DND-41 (cell line): ENCODE results near the gene GADD45GIP1.

ENCODE experiments used
- EZH2 ChIP-seq: IDR thresholded peaks from 3 replicates; pipeline ENCODE4 v1.6.1; 2012; ENCODE audit warnings: borderline replicate concordance, low read depth, mild to moderate bottlenecking, moderate library complexity, low read length, inconsistent platforms; ENCODE audit not compliant: severe bottlenecking
- TF ChIP-seq, protein P1 (sequence below): IDR thresholded peaks from 2 replicates; pipeline ENCODE4 v1.5.1; 2012; ENCODE audit warnings: borderline replicate concordance, low read length, moderate library complexity, mild to moderate bottlenecking; ENCODE audit not compliant: poor library complexity, severe bottlenecking; ENCODE audit errors: extremely low read depth

DNA sequence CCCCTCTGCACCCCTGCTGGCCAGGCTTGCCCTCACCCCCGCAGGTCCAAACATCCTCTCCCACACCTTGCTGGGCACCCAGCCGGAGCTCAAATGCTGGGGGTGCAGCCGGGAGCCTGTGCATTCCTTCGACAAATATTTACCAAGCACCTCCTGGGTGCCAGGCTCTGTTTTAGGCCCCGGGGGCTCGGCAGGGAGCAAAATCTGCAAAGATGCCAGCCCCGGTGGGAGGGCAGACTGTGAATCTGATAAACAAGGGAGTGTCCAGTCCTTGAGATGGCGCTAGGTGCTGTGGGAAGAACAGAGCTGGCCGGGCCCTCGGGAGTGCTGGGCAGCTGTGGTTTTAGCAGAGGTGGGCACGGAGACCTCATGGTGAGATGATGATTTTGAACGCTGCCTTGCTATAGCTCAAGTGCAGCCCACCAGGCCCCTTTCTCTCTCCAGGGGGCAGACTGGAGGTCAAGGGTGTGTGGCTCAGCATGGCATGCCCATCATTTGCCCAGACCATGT is 48.9 kb upstream of the GADD45GIP1 start:
- TF ChIP-seq, protein P1, sequence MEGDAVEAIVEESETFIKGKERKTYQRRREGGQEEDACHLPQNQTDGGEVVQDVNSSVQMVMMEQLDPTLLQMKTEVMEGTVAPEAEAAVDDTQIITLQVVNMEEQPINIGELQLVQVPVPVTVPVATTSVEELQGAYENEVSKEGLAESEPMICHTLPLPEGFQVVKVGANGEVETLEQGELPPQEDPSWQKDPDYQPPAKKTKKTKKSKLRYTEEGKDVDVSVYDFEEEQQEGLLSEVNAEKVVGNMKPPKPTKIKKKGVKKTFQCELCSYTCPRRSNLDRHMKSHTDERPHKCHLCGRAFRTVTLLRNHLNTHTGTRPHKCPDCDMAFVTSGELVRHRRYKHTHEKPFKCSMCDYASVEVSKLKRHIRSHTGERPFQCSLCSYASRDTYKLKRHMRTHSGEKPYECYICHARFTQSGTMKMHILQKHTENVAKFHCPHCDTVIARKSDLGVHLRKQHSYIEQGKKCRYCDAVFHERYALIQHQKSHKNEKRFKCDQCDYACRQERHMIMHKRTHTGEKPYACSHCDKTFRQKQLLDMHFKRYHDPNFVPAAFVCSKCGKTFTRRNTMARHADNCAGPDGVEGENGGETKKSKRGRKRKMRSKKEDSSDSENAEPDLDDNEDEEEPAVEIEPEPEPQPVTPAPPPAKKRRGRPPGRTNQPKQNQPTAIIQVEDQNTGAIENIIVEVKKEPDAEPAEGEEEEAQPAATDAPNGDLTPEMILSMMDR: no peak
- no peak for TF ChIP-seq EZH2
